Panc1 (cell line): ENCODE data around the gene WDR4.

Experiments used
- CTCF ChIP-seq: fragments of 450-650 bp; IDR thresholded peaks from 2 replicates; pipeline ENCODE4 v1.5.1; 2017; ENCODE audit warnings: mild to moderate bottlenecking
- POLR2AphosphoS5 ChIP-seq: IDR thresholded peaks from 2 replicates; pipeline ENCODE4 v1.6.1; 2012; ENCODE audit warnings: mild to moderate bottlenecking, low read depth, low read length, moderate library complexity
- REST ChIP-seq, 2 experiments: IDR thresholded peaks; 2 replicates each; pipeline ENCODE4 v1.6.1; 2011 to 2012; ENCODE audit warnings: low read depth in 2 of 2, control low read depth in 1 of 2, low read length in 1 of 2, mild to moderate bottlenecking in 1 of 2, moderate library complexity in 1 of 2; ENCODE audit not compliant: insufficient read depth in 1 of 2
- TCF7L2 ChIP-seq: IDR thresholded peaks from 2 replicates; pipeline ENCODE4 v1.6.1; 2011; ENCODE audit warnings: mild to moderate bottlenecking, low read depth, low read length, inconsistent platforms

DNA sequence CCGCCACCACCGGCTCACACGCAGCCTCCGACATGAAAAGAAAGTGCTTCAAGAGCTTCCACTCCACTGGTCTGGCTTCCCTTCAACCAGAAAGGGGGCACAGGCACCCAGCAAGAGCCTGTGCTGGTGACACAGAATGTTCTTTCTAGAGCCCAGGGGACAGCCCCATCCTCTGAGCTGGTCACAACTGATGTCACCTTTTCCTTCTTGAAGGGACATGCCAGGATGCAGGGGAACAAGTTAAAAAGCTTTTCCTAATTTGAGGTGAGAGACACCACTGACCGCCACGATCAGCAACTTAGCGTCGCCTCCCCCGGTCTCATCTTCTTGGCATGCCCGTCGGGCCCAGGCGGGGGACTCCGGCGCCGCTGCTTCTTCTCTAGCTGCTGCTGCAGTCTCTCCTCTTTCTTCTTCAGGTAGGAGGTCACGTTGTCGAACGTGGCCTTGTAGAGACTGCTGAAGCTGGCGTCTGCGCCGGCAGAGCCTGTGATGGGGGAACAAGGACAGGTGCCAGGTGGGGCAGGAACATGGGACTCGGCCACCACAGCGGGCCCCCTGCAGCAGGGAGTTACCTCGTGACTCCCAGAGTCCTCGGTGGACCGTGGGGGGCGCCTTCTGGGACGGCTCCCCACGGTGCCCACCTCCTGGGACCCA lies 29.5 kb downstream of the WDR4 start:
- TF ChIP-seq CTCF (no peak), REST (IDR thresholded peaks at IDR 0.05; ENCODE audit: insufficient read depth in 1 of 2, low read depth in 2 of 2, low read length in 1 of 2) (no peak), TCF7L2 (no peak), POLR2AphosphoS5 (no peak)
